Measurements from ENCODE around the gene STOML3. TPM values are rescaled to one million over a fixed set of nuclear protein-coding genes. Genes with fewer than 3 reads are reported as not detected.

STOML3 gene
- total RNA-seq, 5 donors from 2014 or later (not counting 1 experiment from before 2014, with no cell fraction given): not detected

GRCh38 chr13:38957794-38958592, 32.6 kb downstream of the STOML3 start:
- peaks cover 0 to 3% of the 10 kb centered on the region in 2 experiments for H3K27me3 ChIP-seq (replicated peaks in 1 of 2; ENCODE audit: control insufficient read depth in 2 of 2, extremely low read depth in 1 of 2, insufficient read depth in 2 of 2, low read length in 1 of 2)

GRCh38 chr13:38954844-38955243, 35.8 kb downstream of the STOML3 start:
- H3K4me1 Mint-ChIP-seq: no peaks in the 10 kb centered on the region
- Histone ChIP-seq H3K36me3 (ENCODE audit: control insufficient read depth in 2 of 2, extremely low read depth in 1 of 2, insufficient read depth in 1 of 2, low read length in 1 of 2) (no peaks in the 10 kb centered on the region), H3K4me1 (ENCODE audit: control insufficient read depth in 1 of 2, extremely low read depth in 1 of 2, insufficient read depth in 2 of 2, low read length in 2 of 2) (no peaks in the 10 kb centered on the region), H3K27ac (ENCODE audit: low read length) (no peak overlapping the region), H3K4me3 (ENCODE audit: control insufficient read depth in 1 of 2, extremely low read depth in 1 of 2, low read length in 1 of 2) (no peak overlapping the region), H3K9me3 (no peaks in the 10 kb centered on the region), H3K27me3 (replicated peaks in 1 of 2; ENCODE audit: control insufficient read depth in 2 of 2, extremely low read depth in 1 of 2, insufficient read depth in 2 of 2, low read length in 1 of 2) (peaks cover 0 to 3% of the 10 kb centered on the region in 2 experiments)
- H3K9me3 Mint-ChIP-seq: peaks cover 0 to 3% (median 3%) of the 10 kb centered on the region in 3 donors
- no peak for DNase-seq
- POLR2A ChIA-PET: no interaction called here
- no peaks in the 10 kb centered on the region for H3K36me3 Mint-ChIP-seq
- H3K27me3 Mint-ChIP-seq: peaks cover 0 to 30% of the 10 kb centered on the region in 2 donors
- CTCF ChIA-PET: no interaction called here
- H3K27ac Mint-ChIP-seq: no peak overlapping the region
- H3K4me3 Mint-ChIP-seq: no peak overlapping the region
- ATAC-seq (replicated peaks in 1 of 4): no peak

More at GRCh38 chr13:38957794-38958592, 32.6 kb downstream of the STOML3 start:
- no peak overlapping the region for H3K4me3 ChIP-seq (ENCODE audit: control insufficient read depth in 1 of 2, extremely low read depth in 1 of 2, low read length in 1 of 2)
- no peaks in the 10 kb centered on the region for H3K9me3 ChIP-seq
- no peaks in the 10 kb centered on the region for H3K36me3 ChIP-seq (ENCODE audit: control insufficient read depth in 2 of 2, extremely low read depth in 1 of 2, insufficient read depth in 1 of 2, low read length in 1 of 2)
- CTCF ChIA-PET: no interaction called here
- H3K4me3 Mint-ChIP-seq: no peak overlapping the region
- POLR2A ChIA-PET: no interaction called here
- H3K27ac Mint-ChIP-seq: no peak overlapping the region
- 89% methylated on average over 8 of the region's 11 CpGs for WGBS (ENCODE audit: insufficient coverage)
- H3K4me1 Mint-ChIP-seq: no peaks in the 10 kb centered on the region
- peaks cover 3 to 10% (median 4%) of the 10 kb centered on the region in 3 donors for H3K9me3 Mint-ChIP-seq
- ATAC-seq (replicated peaks in 1 of 4) (no peak), DNase-seq (no peak)
- H3K27me3 Mint-ChIP-seq: peaks cover 5 to 31% of the 10 kb centered on the region in 2 donors
- H3K4me1 ChIP-seq (ENCODE audit: control insufficient read depth in 1 of 2, extremely low read depth in 1 of 2, insufficient read depth in 2 of 2, low read length in 2 of 2): no peaks in the 10 kb centered on the region
- no peaks in the 10 kb centered on the region for H3K36me3 Mint-ChIP-seq
- no peak overlapping the region for H3K27ac ChIP-seq (ENCODE audit: low read length)

GRCh38 chr13:38954291-38954690, 36.3 kb downstream of the STOML3 start:
- 29% methylated on average over 1 of the region's 2 CpGs for WGBS (ENCODE audit: insufficient coverage)
- Histone ChIP-seq H3K4me1 (ENCODE audit: control insufficient read depth in 1 of 2, extremely low read depth in 1 of 2, insufficient read depth in 2 of 2, low read length in 2 of 2) (no peaks in the 10 kb centered on the region), H3K36me3 (ENCODE audit: control insufficient read depth in 2 of 2, extremely low read depth in 1 of 2, insufficient read depth in 1 of 2, low read length in 1 of 2) (no peaks in the 10 kb centered on the region), H3K27ac (ENCODE audit: low read length) (no peak overlapping the region), H3K9me3 (no peaks in the 10 kb centered on the region), H3K27me3 (replicated peaks in 1 of 2; ENCODE audit: control insufficient read depth in 2 of 2, extremely low read depth in 1 of 2, insufficient read depth in 2 of 2, low read length in 1 of 2) (peaks cover 0 to 3% of the 10 kb centered on the region in 2 experiments), H3K4me3 (ENCODE audit: control insufficient read depth in 1 of 2, extremely low read depth in 1 of 2, low read length in 1 of 2) (no peak overlapping the region)
- Mint-ChIP-seq H3K4me1 (no peaks in the 10 kb centered on the region), H3K27ac (no peak overlapping the region), H3K4me3 (no peak overlapping the region), H3K9me3 (peaks cover 0 to 3% (median 0%) of the 10 kb centered on the region in 3 donors), H3K36me3 (no peaks in the 10 kb centered on the region), H3K27me3 (peaks cover 0 to 32% of the 10 kb centered on the region in 2 donors)
- ATAC-seq (replicated peaks in 1 of 4): no peak
- DNase-seq: no peak
- CTCF ChIA-PET: no interaction called here
- POLR2A ChIA-PET: no interaction called here

GRCh38 chr13:38952827-38953226, 37.8 kb downstream of the STOML3 start:
- no CpG with 5 or more reads among the region's 1 CpG for WGBS (ENCODE audit: insufficient coverage)
- Mint-ChIP-seq H3K27ac (no peak overlapping the region), H3K36me3 (no peaks in the 10 kb centered on the region), H3K4me3 (no peak overlapping the region), H3K4me1 (no peaks in the 10 kb centered on the region), H3K9me3 (peaks cover 0 to 3% (median 0%) of the 10 kb centered on the region in 3 donors), H3K27me3 (peaks cover 0 to 30% of the 10 kb centered on the region in 2 donors)
- DNase-seq (no peak), ATAC-seq (replicated peaks in 1 of 4) (no peak)
- Histone ChIP-seq H3K36me3 (ENCODE audit: control insufficient read depth in 2 of 2, extremely low read depth in 1 of 2, insufficient read depth in 1 of 2, low read length in 1 of 2) (no peaks in the 10 kb centered on the region), H3K4me1 (ENCODE audit: control insufficient read depth in 1 of 2, extremely low read depth in 1 of 2, insufficient read depth in 2 of 2, low read length in 2 of 2) (no peaks in the 10 kb centered on the region), H3K27me3 (replicated peaks in 1 of 2; ENCODE audit: control insufficient read depth in 2 of 2, extremely low read depth in 1 of 2, insufficient read depth in 2 of 2, low read length in 1 of 2) (peaks cover 0 to 3% of the 10 kb centered on the region in 2 experiments), H3K9me3 (no peaks in the 10 kb centered on the region), H3K4me3 (ENCODE audit: control insufficient read depth in 1 of 2, extremely low read depth in 1 of 2, low read length in 1 of 2) (no peak overlapping the region), H3K27ac (ENCODE audit: low read length) (no peak overlapping the region)
- POLR2A ChIA-PET: no interaction called here
- CTCF ChIA-PET: no interaction called here

- no peak for ATAC-seq (replicated peaks in 1 of 4)
- peaks cover 0 to 3% of the 10 kb centered on the region in 2 experiments for H3K27me3 ChIP-seq (replicated peaks in 1 of 2; ENCODE audit: control insufficient read depth in 2 of 2, extremely low read depth in 1 of 2, insufficient read depth in 2 of 2, low read length in 1 of 2)
- H3K36me3 Mint-ChIP-seq: no peaks in the 10 kb centered on the region
- no peak overlapping the region for H3K27ac ChIP-seq (ENCODE audit: low read length)
- H3K4me3 ChIP-seq (ENCODE audit: control insufficient read depth in 1 of 2, extremely low read depth in 1 of 2, low read length in 1 of 2): no peak overlapping the region
- peaks cover 3 to 29% of the 10 kb centered on the region in 2 donors for H3K27me3 Mint-ChIP-seq
- no peaks in the 10 kb centered on the region for H3K9me3 ChIP-seq
- H3K27ac Mint-ChIP-seq: no peak overlapping the region
- H3K9me3 Mint-ChIP-seq: peaks cover 0 to 3% (median 0%) of the 10 kb centered on the region in 3 donors
- no peaks in the 10 kb centered on the region for H3K4me1 ChIP-seq (ENCODE audit: control insufficient read depth in 1 of 2, extremely low read depth in 1 of 2, insufficient read depth in 2 of 2, low read length in 2 of 2)
- no peak for DNase-seq
- WGBS (ENCODE audit: insufficient coverage): 52% methylated on average over 7 of the region's 9 CpGs
- POLR2A ChIA-PET: no interaction called here
- H3K36me3 ChIP-seq (ENCODE audit: control insufficient read depth in 2 of 2, extremely low read depth in 1 of 2, insufficient read depth in 1 of 2, low read length in 1 of 2): no peaks in the 10 kb centered on the region
- H3K4me1 Mint-ChIP-seq: no peaks in the 10 kb centered on the region
- H3K4me3 Mint-ChIP-seq: no peak overlapping the region
- CTCF ChIA-PET: no interaction called here
Observed at GRCh38 chr13:38951525-38952313, 38.9 kb downstream of the STOML3 start.

GRCh38 chr13:38950987-38951386, 39.6 kb downstream of the STOML3 start:
- Mint-ChIP-seq H3K4me3 (no peak overlapping the region), H3K9me3 (peaks cover 0 to 3% (median 0%) of the 10 kb centered on the region in 3 donors), H3K27me3 (peaks cover 3 to 33% of the 10 kb centered on the region in 2 donors), H3K27ac (no peak overlapping the region), H3K4me1 (no peaks in the 10 kb centered on the region), H3K36me3 (no peaks in the 10 kb centered on the region)
- CTCF ChIA-PET: no interaction called here
- Histone ChIP-seq H3K4me3 (ENCODE audit: control insufficient read depth in 1 of 2, extremely low read depth in 1 of 2, low read length in 1 of 2) (no peak overlapping the region), H3K27me3 (replicated peaks in 1 of 2; ENCODE audit: control insufficient read depth in 2 of 2, extremely low read depth in 1 of 2, insufficient read depth in 2 of 2, low read length in 1 of 2) (peaks cover 0 to 3% of the 10 kb centered on the region in 2 experiments), H3K27ac (ENCODE audit: low read length) (no peak overlapping the region), H3K36me3 (ENCODE audit: control insufficient read depth in 2 of 2, extremely low read depth in 1 of 2, insufficient read depth in 1 of 2, low read length in 1 of 2) (no peaks in the 10 kb centered on the region), H3K9me3 (no peaks in the 10 kb centered on the region), H3K4me1 (ENCODE audit: control insufficient read depth in 1 of 2, extremely low read depth in 1 of 2, insufficient read depth in 2 of 2, low read length in 2 of 2) (no peaks in the 10 kb centered on the region)
- POLR2A ChIA-PET: no interaction called here
- 30% methylated on average over 1 of the region's 3 CpGs for WGBS (ENCODE audit: insufficient coverage)
- ATAC-seq (replicated peaks in 1 of 4) (no peak), DNase-seq (no peak)
